SK-N-SH (cell line): ENCODE results near the gene CTBP2. TPM values are rescaled to one million over a fixed set of nuclear protein-coding genes. Genes with fewer than 3 reads are reported as not detected.

Source experiments
- CTCF ChIA-PET: fragments of 300-600, 350-600 bp; formaldehyde crosslinking; extraction: SDS; loops from one replicate; lab custom pipeline; 2021; lab: Yijun Ruan, JAX
- POLR2A ChIA-PET: fragments of 350-600 bp; sonication (Branson Sonifier 250); formaldehyde crosslinking; extraction: SDS; loops from one replicate; lab custom pipeline; 2020; ENCODE audit warnings: antibody characterized with exemption, inconsistent platforms; lab: Yijun Ruan, JAX
- DNase-seq: peaks from one replicate; pipeline ENCODE4 v3.0.0; 2012
- H2AFZ ChIP-seq: fragments of 200-600 bp; sonication (generic); 2 replicates; pipeline ENCODE4 v1.8.1; 2016; ENCODE audit warnings: antibody characterized with exemption, mild to moderate bottlenecking, low read depth
- H3F3A ChIP-seq: fragments of 200-600 bp; sonication (generic); replicated peaks from 2 replicates; pipeline ENCODE3; 2016; ENCODE audit warnings: antibody characterized with exemption, mild to moderate bottlenecking; ENCODE audit not compliant: insufficient read depth
- H3K27ac ChIP-seq, 2 experiments: fragments of 200-500 bp in 1 of 2; fragments of 200-600 bp in 1 of 2; sonication (Bioruptor generic) in 1 of 2; sonication (generic), shearing (Covaris generic) in 1 of 2; 2 replicates each; pipeline versions ENCODE4 v1.5.1 to v1.6.1; 2014 to 2016; ENCODE audit warnings: low read depth in 2 of 2, inconsistent platforms in 1 of 2, low read length in 1 of 2, mild to moderate bottlenecking in 1 of 2, mixed read lengths in 1 of 2
- H3K27me3 ChIP-seq: fragments of 200-600 bp; sonication (generic), shearing (Covaris generic); 2 replicates; pipeline ENCODE4 v1.6.1; 2016; ENCODE audit warnings: mixed run types; ENCODE audit not compliant: insufficient read depth
- H3K36me3 ChIP-seq, 2 experiments: fragments of 200-500 bp in 1 of 2; fragments of 200-600 bp in 1 of 2; sonication (Bioruptor generic) in 1 of 2; sonication (generic) in 1 of 2; replicated peaks in 1 of 2; 2 replicates each; pipeline versions ENCODE3 to v1.5.1; 2014 to 2016; ENCODE audit warnings: low read length in 1 of 2, mild to moderate bottlenecking in 1 of 2; ENCODE audit not compliant: insufficient read depth in 2 of 2, control insufficient read depth in 1 of 2
- H3K4me1 ChIP-seq, 2 experiments: fragments of 200-500 bp in 1 of 2; fragments of 200-600 bp in 1 of 2; sonication (Bioruptor generic) in 1 of 2; sonication (generic), shearing (Covaris generic) in 1 of 2; 2 replicates each; pipeline versions ENCODE4 v1.5.1 to v1.6.1; 2014 to 2016; ENCODE audit warnings: low read depth in 1 of 2, low read length in 1 of 2, mixed run types in 1 of 2; ENCODE audit not compliant: insufficient read depth in 2 of 2, control insufficient read depth in 1 of 2
- H3K4me2 ChIP-seq: fragments of 200-600 bp; sonication (generic), shearing (Covaris generic); 2 replicates; pipeline ENCODE4 v1.6.1; 2017; ENCODE audit warnings: mixed run types
- H3K4me3 ChIP-seq, 2 experiments: fragments of 200-500 bp in 1 of 2; fragments of 200-600 bp in 1 of 2; sonication (Bioruptor generic) in 1 of 2; sonication (generic), shearing (Covaris generic) in 1 of 2; 2 replicates each; pipeline versions ENCODE4 v1.5.1 to v1.8.1; 2014 to 2016; ENCODE audit warnings: low read depth in 2 of 2, inconsistent platforms in 1 of 2, low read length in 1 of 2, mild to moderate bottlenecking in 1 of 2, mixed read lengths in 1 of 2, moderate library complexity in 1 of 2
- H3K79me2 ChIP-seq: fragments of 200-600 bp; sonication (generic); 2 replicates; pipeline ENCODE4 v1.8.1; 2017; ENCODE audit warnings: mild to moderate bottlenecking; ENCODE audit not compliant: insufficient read depth
- H3K9ac ChIP-seq: fragments of 200-600 bp; sonication (generic); 2 replicates; pipeline ENCODE4 v1.6.1; 2017; ENCODE audit warnings: mixed run types
- H3K9me2 ChIP-seq: fragments of 200-600 bp; sonication (generic); 2 replicates; pipeline ENCODE4 v1.6.1; 2017; ENCODE audit warnings: mixed run types
- H3K9me3 ChIP-seq: fragments of 200-600 bp; sonication (generic); 2 replicates; pipeline ENCODE4 v1.6.1; 2017; ENCODE audit warnings: mixed run types, mild to moderate bottlenecking, moderate library complexity
- H4K20me1 ChIP-seq: fragments of 200-600 bp; sonication (generic); 2 replicates; pipeline ENCODE4 v1.6.1; 2017; ENCODE audit warnings: mild to moderate bottlenecking, mixed run types; ENCODE audit not compliant: insufficient read depth
- EP300 ChIP-seq, 2 experiments: IDR thresholded peaks; 2 replicates each; pipeline versions ENCODE4 v1.4.0 to v1.6.1; 2012; ENCODE audit warnings: borderline replicate concordance in 1 of 2, low read depth in 1 of 2, low read length in 1 of 2
- EZH2phosphoT487 ChIP-seq: fragments of 200-600 bp; sonication (generic); IDR thresholded peaks from 2 replicates; pipeline ENCODE4 v1.6.1; 2017; ENCODE audit warnings: low read depth, mixed run types, mild to moderate bottlenecking, antibody characterized with exemption, moderate library complexity, borderline replicate concordance
- IRF3 ChIP-seq: fragments of 150-350 bp; IDR thresholded peaks from 2 replicates; pipeline ENCODE4 v1.6.1; 2016; ENCODE audit warnings: mild to moderate bottlenecking, low read depth, low read length
- JUND ChIP-seq: IDR thresholded peaks from 2 replicates; pipeline ENCODE4 v1.4.0; 2012
- NRF1 ChIP-seq: IDR thresholded peaks from 2 replicates; pipeline ENCODE4 v1.6.1; 2012; ENCODE audit warnings: low read depth, mild to moderate bottlenecking, low read length
- POLR2AphosphoS5 ChIP-seq: IDR thresholded peaks from 2 replicates; pipeline ENCODE4 v1.6.1; 2012; ENCODE audit warnings: low read depth, low read length
- RCOR1 ChIP-seq: fragments of 150-350 bp; IDR thresholded peaks from 2 replicates; pipeline ENCODE4 v1.6.1; 2017; ENCODE audit warnings: antibody characterized with exemption, low read length
- REST ChIP-seq: IDR thresholded peaks from 2 replicates; pipeline ENCODE4 v1.6.1; 2012; ENCODE audit warnings: mild to moderate bottlenecking, low read depth, low read length, moderate library complexity
- RFX5 ChIP-seq: IDR thresholded peaks from 2 replicates; pipeline ENCODE4 v1.6.1; 2012; ENCODE audit warnings: mild to moderate bottlenecking, improper control_type of control experiment, low read length
- RXRA ChIP-seq: IDR thresholded peaks from 2 replicates; pipeline ENCODE4 v1.4.0; 2012; ENCODE audit warnings: low read depth, mild to moderate bottlenecking, borderline replicate concordance
- SIN3A ChIP-seq: IDR thresholded peaks from 2 replicates; pipeline ENCODE4 v1.6.1; 2012; ENCODE audit warnings: low read depth, mild to moderate bottlenecking, low read length, moderate library complexity, borderline replicate concordance
- TCF12 ChIP-seq: IDR thresholded peaks from 2 replicates; pipeline ENCODE4 v1.4.0; 2012
- TEAD4 ChIP-seq: IDR thresholded peaks from 2 replicates; pipeline ENCODE4 v1.4.0; 2012; ENCODE audit warnings: mild to moderate bottlenecking, borderline replicate concordance; ENCODE audit not compliant: insufficient read depth
- USF1 ChIP-seq: IDR thresholded peaks from 2 replicates; pipeline ENCODE4 v1.4.0; 2012; ENCODE audit warnings: low read depth, borderline replicate concordance
- ZBTB33 ChIP-seq: IDR thresholded peaks from 2 replicates; pipeline ENCODE4 v1.4.0; 2012; ENCODE audit warnings: low read depth, borderline replicate concordance
- WGBS: methylation state at CpG from one replicate; pipeline ENCODE4 v1.1.6; 2017; ENCODE audit warnings: low lambda C conversion rate; 5-methylcytosine and 5-hydroxymethylcytosine counted together
- polyA plus RNA-seq, 3 experiments: library from polyadenylated mRNA; depleted of rRNA; stranded (reverse); fragments of >200 nt; gene quantifications; 2 replicates each; pipeline ENCODE4 v1.2.3, GENCODE V29; 2012
- TF ChIP-seq, protein P1 (sequence below): IDR thresholded peaks from 2 replicates; pipeline ENCODE4; 2012

The CTBP2 gene
- polyA plus RNA-seq, 1 of the 3 experiments (the other 2 are of a cell fraction): 69.7 TPM

GRCh38 chr10:125084614-125085257 lies 75.6 kb downstream of the CTBP2 start:
- Histone ChIP-seq H3K27me3 (no peaks in the 10 kb centered on the region), H3K36me3 (peaks cover 2 to 4% of the 10 kb centered on the region in 2 experiments), H2AFZ (no peak overlapping the region), H3F3A (peaks cover 10% of the 10 kb centered on the region), H3K4me2 (no peak overlapping the region)
- no peak for DNase-seq
- WGBS: 88% methylated on average over 18 of the region's 18 CpGs
- CTCF ChIA-PET: interaction anchor here (0.8 to 1.7 kb wide), 2 partner anchors 24 to 37 kb away, joined by 4 to 5 read pairs; no protein-coding TSS in a partner anchor
- POLR2A ChIA-PET: no interaction called here
- TF ChIP-seq NRF1 (no peak), TCF12 (no peak), SIN3A (no peak), RCOR1 (no peak), ZBTB33 (no peak), USF1 (no peak), RFX5 (no peak), EP300 (IDR thresholded peaks at IDR 0.05; ENCODE audit: borderline replicate concordance in 1 of 2, low read depth in 1 of 2, low read length in 1 of 2) (no peak), REST (no peak), JUND (no peak), EZH2phosphoT487 (no peak), IRF3 (no peak), RXRA (no peak), POLR2AphosphoS5 (no peak), TEAD4 (no peak)
- TF ChIP-seq, protein P1, sequence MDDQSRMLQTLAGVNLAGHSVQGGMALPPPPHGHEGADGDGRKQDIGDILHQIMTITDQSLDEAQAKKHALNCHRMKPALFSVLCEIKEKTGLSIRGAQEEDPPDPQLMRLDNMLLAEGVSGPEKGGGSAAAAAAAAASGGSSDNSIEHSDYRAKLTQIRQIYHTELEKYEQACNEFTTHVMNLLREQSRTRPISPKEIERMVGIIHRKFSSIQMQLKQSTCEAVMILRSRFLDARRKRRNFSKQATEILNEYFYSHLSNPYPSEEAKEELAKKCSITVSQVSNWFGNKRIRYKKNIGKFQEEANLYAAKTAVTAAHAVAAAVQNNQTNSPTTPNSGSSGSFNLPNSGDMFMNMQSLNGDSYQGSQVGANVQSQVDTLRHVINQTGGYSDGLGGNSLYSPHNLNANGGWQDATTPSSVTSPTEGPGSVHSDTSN: no peak
- TF ChIP-seq, all 33 proteins: peak for 0
- Histone ChIP-seq H4K20me1 (peaks cover 39% of the 10 kb centered on the region), H3K4me1 (peaks cover 15 to 28% of the 10 kb centered on the region in 2 experiments; a peak in 3 of 4 replicates), H3K27ac (peak overlapping the region in 1 of 2 experiments; percentile 66; a peak in 2 of 4 replicates), H3K9ac (no peak overlapping the region), H3K79me2 (peaks cover 63% of the 10 kb centered on the region), H3K9me3 (no peaks in the 10 kb centered on the region), H3K9me2 (no peaks in the 10 kb centered on the region), H3K4me3 (no peak overlapping the region)
